Kidney capillary endothelial cell (primary cell): ENCODE results near the gene CARMIL3.

ENCODE experiments used
- DNase-seq: peaks from one replicate; pipeline ENCODE4 v3.0.0-alpha.2; 2018; ENCODE audit warnings: low spot score

The CARMIL3 gene

GRCh38 chr14:24115422-24116127, 63.8 kb downstream of the CARMIL3 start:
- no peak for DNase-seq

GRCh38 chr14:24116128-24116814, 64.5 kb downstream of the CARMIL3 start:
- no peak for DNase-seq

- no peak for DNase-seq
These were observed 65.4 kb downstream of the CARMIL3 start for GRCh38 chr14:24117179-24117578.
